Mammary epithelial cell (primary cell): ENCODE data around the gene EXOSC3.

ENCODE experiments used
- CTCF ChIP-seq, 2 donors: IDR thresholded peaks in 1 of 2; conservative IDR thresholded peaks in 1 of 2; 2 replicates each; pipeline ENCODE4 v1.5.1; 2011 to 2012; ENCODE audit warnings: inconsistent platforms in 2 of 2, low read length in 2 of 2, mild to moderate bottlenecking in 2 of 2, control low read depth in 1 of 2, low read depth in 1 of 2; ENCODE audit not compliant: insufficient read depth in 1 of 2; ENCODE audit errors: extremely low read depth in 1 of 2
- EZH2 ChIP-seq: IDR thresholded peaks from 2 replicates; pipeline ENCODE4 v1.6.1; 2012; ENCODE audit warnings: low read length, inconsistent platforms, borderline replicate concordance

GRCh38 chr9:37758747-37759146 lies 26.1 kb downstream of the EXOSC3 start:
- TF ChIP-seq CTCF (conservative IDR thresholded peaks at IDR 0.05 in 1 of 2, IDR thresholded peaks at IDR 0.05 in 1 of 2; ENCODE audit: extremely low read depth in 1 of 2, insufficient read depth in 1 of 2, low read depth in 1 of 2, low read length in 2 of 2) (no peak), EZH2 (no peak)
